ENCODE data around the gene SALL1. TPM values are rescaled to one million over a fixed set of nuclear protein-coding genes. Genes with fewer than 3 reads are reported as not detected.

SALL1 gene
- polyA plus RNA-seq, 1 donor (not counting 4 experiments of a cell fraction or from before 2014, with no cell fraction given) = not detected

DNA sequence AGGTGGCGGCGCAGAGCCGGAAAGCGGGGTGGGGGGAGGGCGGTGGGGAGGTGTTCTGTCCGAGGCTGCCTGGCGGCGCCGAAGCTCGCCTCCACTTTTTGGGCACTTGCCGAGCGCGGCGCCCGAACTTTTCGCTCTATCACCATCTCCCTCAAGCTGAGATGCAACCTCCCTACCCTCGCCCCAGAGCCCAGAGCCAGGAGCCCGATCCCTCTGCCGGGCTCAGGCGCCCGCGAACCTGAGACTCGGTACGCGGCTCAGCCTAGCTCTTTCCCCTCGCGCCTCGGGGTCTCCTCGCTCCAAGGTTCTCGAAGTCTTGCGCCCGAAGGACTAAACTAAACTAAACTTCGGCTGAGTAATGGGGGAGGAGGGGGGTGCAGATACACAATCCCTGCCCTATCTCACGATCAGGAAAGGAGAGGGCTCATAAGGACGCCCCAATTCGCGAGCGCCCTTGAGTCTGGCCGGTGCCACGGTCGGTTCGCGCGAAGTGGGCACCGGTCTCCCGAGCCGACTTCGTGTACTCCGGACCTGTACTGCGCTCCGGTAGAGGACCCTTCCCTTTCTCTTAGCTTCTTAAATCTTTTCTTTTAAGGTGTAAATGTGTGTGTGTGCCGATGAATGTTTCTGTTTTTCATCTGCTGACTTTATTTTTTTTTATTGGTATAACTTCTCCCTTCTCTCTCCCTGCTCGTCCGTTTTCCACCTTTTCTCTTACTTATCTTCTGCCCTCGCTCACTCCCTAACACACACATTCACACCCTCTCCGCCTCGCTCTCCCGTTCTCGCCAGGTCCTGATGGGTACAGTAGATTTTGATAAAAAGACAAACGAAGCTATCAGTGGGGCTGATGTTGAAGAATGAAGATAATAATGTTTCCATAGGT is 1.9 kb upstream of the SALL1 start:
- no peak for FAIRE-seq
- Histone ChIP-seq H3K9me1 (ENCODE audit: control insufficient read depth, extremely low read depth, insufficient read depth, low read length) (no peaks in the 10 kb centered on the region), H3K27ac (ENCODE audit: control insufficient read depth, insufficient read depth, low read length) (no peak overlapping the region), H3K4me2 (ENCODE audit: control insufficient read depth, extremely low read depth, insufficient read depth, low read depth, low read length) (peak overlapping the region; percentile 45), H3K9ac (ENCODE audit: control insufficient read depth, extremely low read depth, insufficient read depth, low read length) (no peak overlapping the region), H3K27me3 (ENCODE audit: control insufficient read depth, extremely low read depth, insufficient read depth, low read length) (peaks cover 95% of the 10 kb centered on the region), H3K4me3 (ENCODE audit: control insufficient read depth in 2 of 3, extremely low read depth in 1 of 3, insufficient read depth in 2 of 3, low read depth in 1 of 3, low read length in 3 of 3) (peak overlapping the region in 1 of 3 experiments; percentile 19), H4K20me1 (ENCODE audit: control insufficient read depth, extremely low read depth, insufficient read depth, low read length) (no peaks in the 10 kb centered on the region), H3K9me3 (ENCODE audit: control insufficient read depth, low read depth, low read length) (no peaks in the 10 kb centered on the region), H3K79me2 (ENCODE audit: control insufficient read depth, insufficient read depth, low read length) (no peaks in the 10 kb centered on the region), H3K36me3 (ENCODE audit: control insufficient read depth in 2 of 2, extremely low read depth in 1 of 2, insufficient read depth in 2 of 2, low read length in 2 of 2) (no peaks in the 10 kb centered on the region), H2AFZ (ENCODE audit: control insufficient read depth, low read length) (no peak overlapping the region), H3K4me1 (ENCODE audit: control insufficient read depth, extremely low read depth, insufficient read depth, low read length) (peaks cover 7% of the 10 kb centered on the region)
- DNase-seq (ENCODE audit: low read depth, low spot score) = no peak
- TF ChIP-seq EZH2 (IDR thresholded peaks at IDR 0.05; ENCODE audit: low read length) = peak; percentile 85
- no peak for TF ChIP-seq CTCF (optimal IDR thresholded peaks at IDR 0.05 in 1 of 3, IDR thresholded peaks at IDR 0.05 in 1 of 3, conservative IDR thresholded peaks at IDR 0.05 in 1 of 3; ENCODE audit: extremely low read depth in 1 of 3, insufficient read depth in 2 of 3, low read length in 3 of 3)
- dilution Hi-C loops (cut with MboI; ENCODE audit: extremely low pct_ligation_motif_present, low sequenced_read_pairs) = no loop called here

DNA sequence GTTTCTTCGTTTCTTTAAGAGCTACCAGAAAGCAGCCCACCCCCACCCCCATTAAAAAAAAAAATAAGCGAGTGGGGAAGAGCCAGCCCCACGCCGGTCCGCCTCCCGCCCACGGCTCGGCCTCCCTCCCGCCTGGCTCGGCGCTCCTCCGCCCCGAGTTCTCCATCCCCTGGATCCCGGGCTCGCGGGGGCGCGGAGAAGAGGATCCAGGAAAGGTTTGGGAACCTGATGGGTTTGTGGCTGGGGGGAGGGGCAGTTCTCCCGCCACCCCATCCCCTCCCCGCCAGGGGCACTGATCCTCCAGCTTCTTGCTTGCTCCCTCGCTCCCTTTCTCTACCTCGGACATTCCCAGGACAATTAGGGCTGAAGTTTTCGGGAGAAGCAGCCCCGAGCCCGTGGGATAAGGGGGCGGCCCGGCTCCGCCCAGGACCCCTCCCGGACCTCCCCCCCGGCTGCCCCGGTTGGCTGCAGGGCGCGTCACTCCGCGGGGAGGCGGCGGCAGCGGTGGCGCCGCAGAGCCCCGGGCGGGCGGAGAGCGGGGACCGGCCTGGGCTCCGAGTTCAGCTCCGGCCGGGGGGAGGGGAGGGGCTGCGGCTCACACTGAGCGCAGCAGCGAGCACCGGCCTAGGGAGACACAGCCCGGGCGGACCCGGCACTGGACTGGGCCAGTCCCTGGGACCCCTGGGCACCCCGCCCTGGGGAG is 1.0 kb upstream of the SALL1 start:
- Histone ChIP-seq H3K9me1 (ENCODE audit: control insufficient read depth, extremely low read depth, insufficient read depth, low read length) (no peaks in the 10 kb centered on the region), H3K9ac (ENCODE audit: control insufficient read depth, extremely low read depth, insufficient read depth, low read length) (no peak overlapping the region), H3K36me3 (ENCODE audit: control insufficient read depth in 2 of 2, extremely low read depth in 1 of 2, insufficient read depth in 2 of 2, low read length in 2 of 2) (no peaks in the 10 kb centered on the region), H3K27ac (ENCODE audit: control insufficient read depth, insufficient read depth, low read length) (no peak overlapping the region), H2AFZ (ENCODE audit: control insufficient read depth, low read length) (no peak overlapping the region), H4K20me1 (ENCODE audit: control insufficient read depth, extremely low read depth, insufficient read depth, low read length) (no peaks in the 10 kb centered on the region), H3K4me2 (ENCODE audit: control insufficient read depth, extremely low read depth, insufficient read depth, low read depth, low read length) (peak overlapping the region; percentile 45), H3K9me3 (ENCODE audit: control insufficient read depth, low read depth, low read length) (no peaks in the 10 kb centered on the region), H3K4me3 (ENCODE audit: control insufficient read depth in 2 of 3, extremely low read depth in 1 of 3, insufficient read depth in 2 of 3, low read depth in 1 of 3, low read length in 3 of 3) (peak overlapping the region in 2 of 3 experiments; percentile 27 to 32), H3K27me3 (ENCODE audit: control insufficient read depth, extremely low read depth, insufficient read depth, low read length) (peaks cover 94% of the 10 kb centered on the region), H3K79me2 (ENCODE audit: control insufficient read depth, insufficient read depth, low read length) (no peaks in the 10 kb centered on the region), H3K4me1 (ENCODE audit: control insufficient read depth, extremely low read depth, insufficient read depth, low read length) (peaks cover 7% of the 10 kb centered on the region)
- dilution Hi-C loops (cut with MboI; ENCODE audit: extremely low pct_ligation_motif_present, low sequenced_read_pairs) = no loop called here
- TF ChIP-seq EZH2 (IDR thresholded peaks at IDR 0.05; ENCODE audit: low read length) = peak; percentile 53
- TF ChIP-seq CTCF (optimal IDR thresholded peaks at IDR 0.05 in 1 of 3, IDR thresholded peaks at IDR 0.05 in 1 of 3, conservative IDR thresholded peaks at IDR 0.05 in 1 of 3; ENCODE audit: extremely low read depth in 1 of 3, insufficient read depth in 2 of 3, low read length in 3 of 3) = no peak
- no peak for DNase-seq (ENCODE audit: low read depth, low spot score)
- no peak for FAIRE-seq
